H1 (cell line): Measurements from ENCODE around the gene SPATA13. TPM values are rescaled to one million over a fixed set of nuclear protein-coding genes. Genes with fewer than 3 reads are reported as not detected.

Source experiments
- BACH1 ChIP-seq: IDR thresholded peaks from 2 replicates; pipeline ENCODE4 v1.6.1; 2012; ENCODE audit warnings: low read length, improper control_type of control experiment
- BRCA1 ChIP-seq: IDR thresholded peaks from 2 replicates; pipeline ENCODE4 v1.6.1; 2012; ENCODE audit warnings: low read depth, low read length, improper control_type of control experiment
- CEBPB ChIP-seq: IDR thresholded peaks from 2 replicates; pipeline ENCODE4 v1.6.1; 2012; ENCODE audit warnings: low read depth, low read length
- CHD2 ChIP-seq: IDR thresholded peaks from 2 replicates; pipeline ENCODE4 v1.6.1; 2012; ENCODE audit warnings: low read length, improper control_type of control experiment
- POU5F1 ChIP-seq: IDR thresholded peaks from 2 replicates; pipeline ENCODE4 v1.6.1; 2011; ENCODE audit warnings: low read depth, mild to moderate bottlenecking, low read length, moderate library complexity
- RBBP5 ChIP-seq: IDR thresholded peaks from 2 replicates; pipeline ENCODE4 v1.7.1; 2012; ENCODE audit warnings: low read depth, mild to moderate bottlenecking, inconsistent platforms, low read length, moderate library complexity, borderline replicate concordance
- RNF2 ChIP-seq: fragments of 200-900, 300-1000 bp; sonication (generic); IDR thresholded peaks from 2 replicates; pipeline ENCODE4 v1.7.1; 2016; ENCODE audit warnings: borderline replicate concordance, low read depth, mild to moderate bottlenecking, antibody characterized with exemption, low read length; ENCODE audit not compliant: poor library complexity, severe bottlenecking; ENCODE audit errors: missing control alignments
- ZNF274 ChIP-seq: IDR thresholded peaks from 2 replicates; pipeline ENCODE4 v1.7.0; 2012; ENCODE audit warnings: low read length, borderline replicate concordance; ENCODE audit errors: extremely low read depth
- polyA plus RNA-seq, 7 experiments: library from polyadenylated mRNA; depleted of rRNA in 3 of 7; stranded (reverse) in 5 of 7; unstranded in 2 of 7; fragments of >200 nt in 5 of 7; fragments of 200-250 nt in 2 of 7; gene quantifications; 1 replicate in 5 of 7; 2 replicates in 1 of 7; 4 replicates in 1 of 7; pipeline versions ENCODE4 v1.2.1 to v1.2.3, GENCODE V29; 2011 to 2013; ENCODE audit warnings: missing spikeins in 2 of 7, mixed read lengths in 2 of 7
- total RNA-seq: library from RNA; stranded (reverse); fragmentation: NEBNext Ultra II Directional; extraction: Animal tissue kit (Norgen Biotek cat#: 25700); gene quantifications from 2 replicates; pipeline ENCODE4 v1.2.1, GENCODE V29; 2021
- TF ChIP-seq, protein P1 (sequence below): IDR thresholded peaks from 2 replicates; pipeline ENCODE4 v1.6.1; 2012; ENCODE audit warnings: inconsistent platforms

SPATA13 gene
- total and polyA plus RNA-seq, 2 of the 8 experiments (the other 6 are each of a cell fraction or from before 2014, with no cell fraction given) = 12.6 to 30.9 TPM

GRCh38 chr13:24274452-24275021 is 114.0 kb downstream of the SPATA13 start (continued):
- TF ChIP-seq, protein P1, sequence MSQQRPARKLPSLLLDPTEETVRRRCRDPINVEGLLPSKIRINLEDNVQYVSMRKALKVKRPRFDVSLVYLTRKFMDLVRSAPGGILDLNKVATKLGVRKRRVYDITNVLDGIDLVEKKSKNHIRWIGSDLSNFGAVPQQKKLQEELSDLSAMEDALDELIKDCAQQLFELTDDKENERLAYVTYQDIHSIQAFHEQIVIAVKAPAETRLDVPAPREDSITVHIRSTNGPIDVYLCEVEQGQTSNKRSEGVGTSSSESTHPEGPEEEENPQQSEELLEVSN = no peak
- TF ChIP-seq POU5F1 (no peak), BRCA1 (no peak), CHD2 (no peak), RBBP5 (no peak), BACH1 (no peak), ZNF274 (no peak), RNF2 (no peak), CEBPB (no peak)
- TF ChIP-seq, all 59 proteins: peak for 0
